Measurements from ENCODE around the gene STIM2. TPM values are rescaled to one million over a fixed set of nuclear protein-coding genes. Genes with fewer than 3 reads are reported as not detected.

Gene STIM2
- total RNA-seq, 1 donor from 2014 or later: 51.0 TPM

- TF ChIP-seq, protein P1, sequence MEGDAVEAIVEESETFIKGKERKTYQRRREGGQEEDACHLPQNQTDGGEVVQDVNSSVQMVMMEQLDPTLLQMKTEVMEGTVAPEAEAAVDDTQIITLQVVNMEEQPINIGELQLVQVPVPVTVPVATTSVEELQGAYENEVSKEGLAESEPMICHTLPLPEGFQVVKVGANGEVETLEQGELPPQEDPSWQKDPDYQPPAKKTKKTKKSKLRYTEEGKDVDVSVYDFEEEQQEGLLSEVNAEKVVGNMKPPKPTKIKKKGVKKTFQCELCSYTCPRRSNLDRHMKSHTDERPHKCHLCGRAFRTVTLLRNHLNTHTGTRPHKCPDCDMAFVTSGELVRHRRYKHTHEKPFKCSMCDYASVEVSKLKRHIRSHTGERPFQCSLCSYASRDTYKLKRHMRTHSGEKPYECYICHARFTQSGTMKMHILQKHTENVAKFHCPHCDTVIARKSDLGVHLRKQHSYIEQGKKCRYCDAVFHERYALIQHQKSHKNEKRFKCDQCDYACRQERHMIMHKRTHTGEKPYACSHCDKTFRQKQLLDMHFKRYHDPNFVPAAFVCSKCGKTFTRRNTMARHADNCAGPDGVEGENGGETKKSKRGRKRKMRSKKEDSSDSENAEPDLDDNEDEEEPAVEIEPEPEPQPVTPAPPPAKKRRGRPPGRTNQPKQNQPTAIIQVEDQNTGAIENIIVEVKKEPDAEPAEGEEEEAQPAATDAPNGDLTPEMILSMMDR (IDR thresholded peaks at IDR 0.05; ENCODE audit: unreplicated experiment): no peak
- Mint-ChIP-seq H3K27ac (no peak overlapping the region), H3K36me3 (no peaks in the 10 kb centered on the region), H3K27me3 (ENCODE audit: low read depth) (peaks cover 44% of the 10 kb centered on the region), H3K4me1 (peaks cover 8% of the 10 kb centered on the region), H3K9me3 (peaks cover 8% of the 10 kb centered on the region), H3K4me3 (no peak overlapping the region)
- no peak for DNase-seq (ENCODE audit: low spot score in 2 of 2, unreplicated experiment in 2 of 2)
These were observed 188.7 kb downstream of the STIM2 start for GRCh38 chr4:27049239-27049829.

- Mint-ChIP-seq H3K4me3 (no peak overlapping the region), H3K27ac (no peak overlapping the region), H3K9me3 (no peaks in the 10 kb centered on the region), H3K27me3 (ENCODE audit: low read depth) (peaks cover 38% of the 10 kb centered on the region), H3K4me1 (peaks cover 8% of the 10 kb centered on the region), H3K36me3 (no peaks in the 10 kb centered on the region)
- no peak for DNase-seq (ENCODE audit: low spot score in 2 of 2, unreplicated experiment in 2 of 2)
- TF ChIP-seq, protein P1 (IDR thresholded peaks at IDR 0.05; ENCODE audit: unreplicated experiment): no peak
These were observed 190.1 kb downstream of the STIM2 start for GRCh38 chr4:27050731-27051130.

DNA sequence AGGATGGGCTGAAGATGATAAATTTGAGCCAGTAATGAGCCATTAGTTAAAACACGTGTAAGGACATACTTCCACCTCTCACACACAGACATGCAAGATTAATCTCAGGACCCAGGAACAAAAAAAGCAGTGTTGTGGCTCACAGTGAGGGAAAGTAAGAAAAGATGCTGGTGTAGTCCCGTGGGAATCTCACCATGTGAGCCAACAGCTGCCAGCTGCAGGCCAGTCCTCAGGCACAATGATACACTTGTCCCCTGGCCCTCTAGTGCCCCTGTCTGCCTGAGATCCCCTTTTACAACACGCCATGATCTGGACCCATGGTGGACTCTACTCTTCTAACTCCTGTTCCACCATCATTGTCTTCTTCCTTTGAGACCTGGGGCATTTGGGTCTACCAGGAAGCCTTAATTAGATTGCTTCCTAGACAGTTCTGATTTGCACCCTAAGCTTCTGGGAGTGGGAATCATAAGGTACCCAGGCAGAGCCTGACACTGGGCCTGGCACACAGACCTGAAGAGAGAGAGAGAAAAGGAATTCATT, 194.7 kb downstream of the STIM2 start:
- H3K36me3 Mint-ChIP-seq: no peaks in the 10 kb centered on the region

GRCh38 chr4:27056281-27056680, 195.6 kb downstream of the STIM2 start:
- H3K27me3 Mint-ChIP-seq (ENCODE audit: low read depth): peaks cover 16% of the 10 kb centered on the region
- peaks cover 30% of the 10 kb centered on the region for H3K4me1 Mint-ChIP-seq
- DNase-seq (ENCODE audit: low spot score in 2 of 2, unreplicated experiment in 2 of 2): no peak
- H3K27ac Mint-ChIP-seq: no peak overlapping the region
- no peaks in the 10 kb centered on the region for H3K36me3 Mint-ChIP-seq
- TF ChIP-seq, protein P1 (IDR thresholded peaks at IDR 0.05; ENCODE audit: unreplicated experiment): no peak
- no peak overlapping the region for H3K4me3 Mint-ChIP-seq
- H3K9me3 Mint-ChIP-seq: no peaks in the 10 kb centered on the region

More for the DNA sequence above, 194.7 kb downstream of the STIM2 start:
- TF ChIP-seq, protein P1 (IDR thresholded peaks at IDR 0.05; ENCODE audit: unreplicated experiment): no peak
- Mint-ChIP-seq H3K9me3 (no peaks in the 10 kb centered on the region), H3K4me3 (no peak overlapping the region), H3K27ac (no peak overlapping the region), H3K27me3 (ENCODE audit: low read depth) (peaks cover 16% of the 10 kb centered on the region), H3K4me1 (peaks cover 24% of the 10 kb centered on the region)
- DNase-seq (ENCODE audit: low spot score in 2 of 2, unreplicated experiment in 2 of 2): no peak

DNA sequence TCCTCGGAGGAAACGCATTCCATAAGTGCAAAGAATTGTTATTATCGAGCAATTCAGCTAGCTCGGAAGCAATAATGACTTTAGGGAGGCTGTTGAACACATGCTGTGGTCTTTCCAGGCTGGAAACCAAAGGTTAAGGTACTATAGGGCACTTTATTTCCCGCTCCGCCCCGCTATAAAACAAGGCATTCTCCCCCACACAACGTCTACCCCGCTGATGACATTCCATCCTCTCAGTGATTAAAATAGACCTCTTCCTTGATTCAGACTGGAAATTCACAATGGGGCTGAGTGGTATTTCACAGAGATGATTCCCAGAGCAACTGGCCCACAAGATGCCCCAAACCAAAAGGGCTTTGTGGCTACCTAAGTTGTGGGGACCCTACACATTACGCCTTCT, 196.4 kb downstream of the STIM2 start:
- no peak for DNase-seq (ENCODE audit: low spot score in 2 of 2, unreplicated experiment in 2 of 2)
- H3K27me3 Mint-ChIP-seq (ENCODE audit: low read depth): peaks cover 12% of the 10 kb centered on the region
- H3K9me3 Mint-ChIP-seq: no peaks in the 10 kb centered on the region
- no peaks in the 10 kb centered on the region for H3K36me3 Mint-ChIP-seq
- peaks cover 32% of the 10 kb centered on the region for H3K4me1 Mint-ChIP-seq
- no peak overlapping the region for H3K27ac Mint-ChIP-seq
- TF ChIP-seq, protein P1 (IDR thresholded peaks at IDR 0.05; ENCODE audit: unreplicated experiment): no peak
- no peak overlapping the region for H3K4me3 Mint-ChIP-seq
